ENCODE measurements around the gene ZNF322.

Gene ZNF322

GRCh38 chr6:26592649-26593048, 66.9 kb downstream of the ZNF322 start:
- DNase-seq (ENCODE audit: low read depth in 1 of 2, low spot score in 1 of 2): no peak

- no peak for DNase-seq (ENCODE audit: low read depth in 1 of 2, low spot score in 1 of 2)
Measured at GRCh38 chr6:26588965-26589364, 70.6 kb downstream of the ZNF322 start.
